ENCODE data around the gene HHATL.

HHATL gene

DNA sequence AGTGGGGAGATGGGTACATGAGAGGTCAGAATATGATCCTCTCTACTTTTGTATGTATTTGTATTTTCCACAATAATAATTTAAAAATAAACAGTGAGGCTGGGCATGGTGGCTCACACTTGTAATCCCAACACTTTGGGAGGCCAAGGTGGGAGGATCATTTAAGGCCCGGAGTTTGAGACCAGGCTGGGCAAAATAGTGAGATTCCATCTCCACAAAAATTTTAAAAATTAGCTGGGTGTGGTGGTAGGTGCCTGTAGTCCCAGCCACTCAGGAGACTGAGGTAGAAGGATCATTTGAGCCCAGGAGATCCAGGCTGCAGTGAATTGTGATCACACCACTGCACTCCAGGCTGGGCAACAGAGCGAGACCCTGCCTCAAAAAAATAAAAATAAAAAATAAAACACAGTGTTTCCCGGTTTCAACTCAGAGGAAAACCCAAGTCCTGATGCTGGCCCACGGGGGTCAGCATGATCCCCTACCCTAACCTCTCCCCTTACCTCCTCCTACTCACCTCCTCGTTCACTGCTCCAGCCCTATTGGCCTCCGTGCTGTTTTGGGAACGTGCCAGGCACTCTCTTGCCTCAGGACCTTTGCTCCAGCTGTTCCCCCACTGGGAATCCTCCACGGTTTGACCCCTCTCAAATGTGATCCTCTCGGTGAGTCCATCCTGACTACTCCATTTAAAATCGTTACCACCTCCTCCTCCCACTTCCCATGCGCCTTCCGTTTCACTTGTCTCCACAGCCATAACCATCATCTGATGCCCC is 20.1 kb downstream of the HHATL start:
- DNase-seq = no peak

DNA sequence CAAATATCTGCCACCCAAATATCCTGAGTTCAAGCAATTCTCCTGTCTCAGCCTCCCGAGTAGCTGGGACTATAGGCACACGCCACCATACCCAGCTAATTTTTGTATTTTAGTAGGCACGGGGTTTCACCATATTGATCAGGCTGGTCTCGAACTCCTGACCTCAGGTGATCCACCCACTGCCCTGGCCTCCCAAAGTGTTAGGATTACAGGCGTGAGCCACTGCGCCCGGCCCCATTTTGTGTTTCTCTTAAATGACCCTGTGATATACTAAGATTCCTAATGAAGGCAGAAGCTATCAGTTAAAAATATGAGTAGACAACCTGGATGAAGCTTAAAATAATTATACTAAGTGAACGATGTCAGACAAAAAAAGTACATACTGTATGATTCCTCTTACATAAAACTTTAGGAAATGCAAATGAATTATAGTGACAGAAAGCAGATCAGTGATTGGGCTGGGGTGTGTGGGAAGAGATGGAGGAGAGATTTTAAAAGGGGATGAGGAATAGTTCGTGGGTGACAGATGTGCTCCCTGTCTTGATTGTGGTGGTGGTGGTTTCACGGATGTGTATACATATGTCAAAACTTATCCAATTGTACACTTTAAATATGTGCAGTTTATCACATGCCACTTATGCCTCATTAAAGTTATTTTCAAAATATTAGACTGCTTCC is 21.1 kb downstream of the HHATL start:
- no peak for DNase-seq

GRCh38 chr3:42680806-42681205 is 21.8 kb downstream of the HHATL start:
- no peak for DNase-seq

DNA sequence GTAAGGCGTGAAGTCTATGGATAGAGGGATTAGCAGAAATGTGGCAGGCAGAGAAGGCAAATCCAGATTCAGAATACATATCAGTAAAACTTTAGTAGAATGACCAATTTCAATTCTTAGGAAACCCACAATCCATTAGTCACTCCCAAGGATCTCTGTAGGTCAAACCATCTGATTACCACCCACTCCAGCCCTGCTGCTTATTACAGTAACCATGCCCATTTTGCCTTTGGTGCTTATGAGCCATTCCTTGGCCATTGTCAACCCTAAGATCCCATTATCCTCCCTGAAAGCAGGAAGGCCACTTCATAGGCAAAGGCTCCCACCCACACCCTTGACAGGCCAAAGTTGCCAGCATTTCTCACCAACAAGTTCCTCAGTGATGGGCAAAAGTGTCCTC is 22.3 kb downstream of the HHATL start:
- DNase-seq = no peak

GRCh38 chr3:42678447-42678846 is 24.2 kb downstream of the HHATL start:
- no peak for DNase-seq

DNA sequence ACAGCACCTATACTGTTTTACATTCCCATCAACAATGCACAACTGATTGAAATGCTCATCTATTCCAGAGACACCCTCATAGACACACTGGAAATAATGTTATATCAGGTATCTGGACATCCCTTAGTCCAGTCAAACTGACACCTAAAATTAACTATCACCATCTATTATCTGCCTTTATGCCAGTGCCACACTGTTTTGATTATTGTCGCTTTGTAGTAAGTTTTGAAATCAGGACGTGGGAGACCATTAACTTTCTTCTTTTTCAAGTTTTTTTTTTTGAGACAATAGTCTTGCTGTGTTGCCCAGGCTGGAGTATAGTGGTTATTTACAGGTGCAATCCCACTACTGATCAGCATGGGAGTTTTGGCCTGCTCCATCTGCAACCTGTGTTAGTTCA is 26.7 kb downstream of the HHATL start:
- DNase-seq = no peak

GRCh38 chr3:42674146-42674545 is 28.5 kb downstream of the HHATL start:
- DNase-seq = no peak

GRCh38 chr3:42673082-42673481 is 29.5 kb downstream of the HHATL start:
- DNase-seq = no peak

- DNase-seq = no peak
Measured at GRCh38 chr3:42672515-42672914, 30.1 kb downstream of the HHATL start.

- no peak for DNase-seq
Measured at GRCh38 chr3:42670670-42671069, 31.9 kb downstream of the HHATL start.

DNA sequence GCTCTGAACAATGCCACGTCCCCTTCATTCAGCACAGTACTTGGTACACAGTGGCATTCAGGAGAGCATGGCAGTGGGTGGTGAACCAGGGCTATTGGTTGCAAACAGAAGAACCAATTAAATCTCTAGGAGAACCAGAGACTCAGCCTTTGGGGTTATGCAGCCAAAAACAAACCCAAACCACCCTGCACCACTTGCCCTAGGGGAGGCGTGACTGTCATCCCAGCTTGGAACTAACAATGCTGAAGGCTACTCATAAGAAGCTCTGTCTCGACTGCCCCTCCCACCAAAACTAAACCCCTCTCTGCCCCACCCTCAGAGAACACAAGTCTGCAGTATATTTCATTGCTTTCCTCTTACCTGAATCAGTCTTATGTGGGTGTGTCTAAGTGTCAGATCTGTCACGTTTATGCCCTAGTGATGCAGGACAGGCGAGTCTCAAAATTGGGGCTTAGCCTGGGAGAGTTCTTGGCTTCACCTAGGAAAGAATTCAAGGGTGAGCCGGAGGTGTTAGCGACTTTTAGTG is 32.5 kb downstream of the HHATL start:
- DNase-seq = no peak

DNA sequence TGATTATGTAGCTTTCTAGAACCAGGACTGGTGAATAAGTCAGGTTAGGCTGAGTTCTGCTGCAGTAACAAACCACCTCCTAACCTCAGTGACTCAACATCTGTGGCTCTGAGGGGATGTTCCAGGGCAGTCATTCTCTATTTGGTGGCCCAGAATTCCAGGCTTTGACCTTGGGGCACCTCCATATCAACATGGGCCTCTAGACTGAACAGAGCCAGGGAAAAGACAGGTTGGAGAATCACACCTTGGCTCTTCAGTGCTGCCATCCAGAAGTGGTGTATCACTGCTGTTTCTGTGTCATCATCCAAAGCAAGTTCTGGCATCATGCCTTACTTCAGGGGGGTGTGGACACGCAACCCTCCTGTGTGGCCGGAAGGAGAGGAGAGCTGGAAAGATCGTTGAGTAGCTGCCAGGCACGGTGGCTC is 33.8 kb downstream of the HHATL start:
- DNase-seq = no peak

DNA sequence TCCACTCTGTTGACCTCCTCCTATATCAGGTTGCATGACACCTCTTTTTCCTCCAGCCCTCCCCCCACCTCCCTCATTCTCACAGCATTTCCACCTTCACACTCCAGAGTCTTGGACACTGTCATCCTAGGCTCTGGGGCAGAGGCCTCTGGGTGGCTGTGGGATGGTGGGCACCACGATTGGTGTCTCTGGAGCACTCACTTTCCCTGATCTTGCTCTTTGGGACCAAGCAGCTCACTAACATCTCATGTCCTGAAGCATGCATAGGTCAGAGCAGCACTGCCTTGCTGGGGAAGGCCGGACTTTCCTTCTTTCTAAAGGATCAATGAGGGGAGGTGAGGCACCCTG is 34.2 kb downstream of the HHATL start:
- DNase-seq = no peak

- no peak for DNase-seq
Measured at GRCh38 chr3:42667523-42668412, 34.8 kb downstream of the HHATL start.

DNA sequence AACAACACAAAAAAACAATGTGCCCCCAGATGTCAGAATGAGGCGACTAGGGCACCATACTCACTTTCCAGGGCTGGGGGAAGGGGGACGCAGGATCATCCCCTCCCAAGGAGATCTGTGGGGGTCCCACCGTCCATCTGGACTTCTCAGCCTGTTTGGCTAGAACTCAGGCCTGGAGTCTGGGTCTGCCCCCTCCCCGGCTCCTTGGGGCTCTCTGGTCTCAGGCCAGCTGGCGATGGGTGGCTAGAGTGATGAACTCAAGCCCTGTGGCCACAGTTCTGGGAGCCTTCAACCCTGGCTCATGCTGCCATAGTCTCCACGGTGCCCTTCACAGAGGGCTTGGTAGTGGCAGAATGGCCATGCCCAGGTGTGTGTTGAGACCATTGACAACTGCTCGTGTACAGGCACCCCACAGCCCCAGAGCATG is 35.5 kb downstream of the HHATL start:
- DNase-seq = no peak

- DNase-seq = no peak
Measured at GRCh38 chr3:42666577-42666998, 36.0 kb downstream of the HHATL start.

GRCh38 chr3:42666022-42666421 is 36.6 kb downstream of the HHATL start:
- DNase-seq = no peak

GRCh38 chr3:42665050-42665878 is 37.3 kb downstream of the HHATL start:
- no peak for DNase-seq

DNA sequence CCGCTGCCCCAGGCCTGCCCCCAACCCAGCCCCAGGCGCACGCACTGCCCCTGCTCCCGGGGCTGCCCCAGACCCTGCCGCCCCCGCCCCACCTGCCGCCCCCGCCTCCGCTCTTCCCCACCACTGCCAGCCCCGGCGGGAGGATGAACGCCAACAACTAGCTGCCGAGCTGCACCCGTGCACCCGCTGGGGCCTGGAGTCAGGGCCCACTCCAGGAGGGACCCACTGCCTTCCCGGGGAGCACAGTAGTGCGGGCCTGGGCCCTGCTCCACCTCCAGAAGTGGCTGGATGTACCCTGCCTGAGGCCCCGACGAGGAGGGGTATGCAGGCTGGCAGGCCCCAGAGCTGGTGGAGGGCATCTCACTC is 38.2 kb downstream of the HHATL start:
- DNase-seq = no peak

- DNase-seq = no peak
Measured at GRCh38 chr3:42663581-42664437, 38.8 kb downstream of the HHATL start.

DNA sequence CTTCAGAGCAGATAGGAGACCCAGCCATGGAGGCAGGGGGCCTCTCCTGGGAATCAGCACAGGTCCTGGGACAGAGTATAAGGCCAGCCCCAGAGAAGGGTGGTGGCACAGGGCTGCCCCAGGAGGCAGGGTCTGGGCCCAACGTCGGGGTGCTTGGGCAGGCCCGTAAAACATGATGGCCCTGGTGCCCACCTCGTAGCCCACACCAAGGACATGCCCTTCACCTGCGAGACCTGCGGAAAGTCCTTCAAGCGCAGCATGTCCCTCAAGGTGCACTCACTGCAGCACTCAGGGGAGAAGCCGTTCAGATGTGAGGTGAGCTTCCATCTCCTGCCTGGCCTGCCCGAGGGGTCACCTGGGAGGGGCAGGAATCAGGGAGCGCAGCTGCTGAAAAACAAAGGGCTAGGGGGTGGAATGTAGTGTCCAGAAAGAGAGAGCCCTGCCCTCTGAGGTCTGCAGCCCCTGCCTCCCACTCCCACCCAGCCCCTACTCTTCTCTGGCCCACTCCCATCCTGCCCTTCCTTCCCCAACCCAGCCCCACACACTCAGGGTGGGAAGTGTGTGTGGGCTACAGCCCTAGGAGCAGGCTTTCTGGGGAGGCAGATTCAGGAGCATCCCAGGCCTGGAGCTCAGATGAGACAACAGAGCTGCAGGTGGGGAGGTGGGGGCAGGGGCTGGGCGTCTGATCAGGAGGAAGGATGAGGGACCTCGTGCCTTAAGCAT is 39.6 kb downstream of the HHATL start:
- DNase-seq = no peak

Data from T-helper 9 cell (primary cell).